Activated CD4-positive, alpha-beta T cell treated with anti-CD3 and anti-CD28 coated beads for 36 hours (primary cell): Measurements from ENCODE around the gene SLC26A4. TPM values are rescaled to one million over a fixed set of nuclear protein-coding genes. Genes with fewer than 3 reads are reported as not detected.

Source experiments
- ATAC-seq: fragments of 200-7000 bp; cut with Tn5 transposase; one replicate; pipeline ENCODE4 v1.10.0; 2021; ENCODE audit warnings: mild to moderate bottlenecking, moderate library complexity
- CTCF ChIA-PET: fragments of 350-600 bp; sonication (Branson Sonifier 250); formaldehyde crosslinking; loops from one replicate; lab custom pipeline; 2021; ENCODE audit warnings: antibody characterized with exemption; lab: Charles Lee
- POLR2A ChIA-PET: fragments of 350-600 bp; sonication (Branson Sonifier 250); formaldehyde crosslinking; loops from one replicate; lab custom pipeline; 2021; ENCODE audit warnings: antibody characterized with exemption, inconsistent platforms; lab: Charles Lee
- DNase-seq: peaks from one replicate; pipeline ENCODE4 v3.0.0-alpha.2; 2020
- H3K27ac Mint-ChIP-seq: one replicate; pipeline ENCODE4 v1.8.0; 2021; ENCODE audit warnings: mixed read lengths
- H3K27me3 Mint-ChIP-seq: one replicate; pipeline ENCODE4 v1.8.0; 2021; ENCODE audit warnings: mixed read lengths
- H3K36me3 Mint-ChIP-seq: one replicate; pipeline ENCODE4 v1.8.0; 2021; ENCODE audit warnings: low read depth, mixed read lengths
- H3K4me1 Mint-ChIP-seq: one replicate; pipeline ENCODE4 v1.8.0; 2021; ENCODE audit warnings: mixed read lengths
- H3K4me3 Mint-ChIP-seq: one replicate; pipeline ENCODE4 v1.8.0; 2021; ENCODE audit warnings: mild to moderate bottlenecking, moderate library complexity, mixed read lengths
- H3K9me3 Mint-ChIP-seq: one replicate; pipeline ENCODE4 v1.8.0; 2021; ENCODE audit warnings: low read depth, mixed read lengths
- intact Hi-C, 2 experiments: fragments of 100-400 bp; cut with DNase I in 1 of 2; cut with micrococcal nuclease in 1 of 2; formaldehyde crosslinking; loops; one replicate each; pipeline versions ENCODE4 v1.14.2 to v1.15.1; 2022 to 2024; cut with DNase I, micrococcal nuclease
- total RNA-seq, 2 experiments: library from RNA; stranded (reverse); gene quantifications; one replicate each; pipeline ENCODE4 v1.2.3, GENCODE V29; 2021

Gene SLC26A4
- total RNA-seq, 2 experiments from 2014 or later: 1.5 to 2.1 TPM

- H3K27me3 Mint-ChIP-seq: no peaks in the 10 kb centered on the region
- DNase-seq (no peak), ATAC-seq (no peak)
- intact Hi-C loops: no loop called here
- no peak overlapping the region for H3K27ac Mint-ChIP-seq
- no peak overlapping the region for H3K4me3 Mint-ChIP-seq
- H3K4me1 Mint-ChIP-seq: peaks cover 16% of the 10 kb centered on the region
- ChIA-PET CTCF (no interaction called here), POLR2A (no interaction called here)
- H3K36me3 Mint-ChIP-seq: no peaks in the 10 kb centered on the region
- no peaks in the 10 kb centered on the region for H3K9me3 Mint-ChIP-seq
These were observed 19.9 kb downstream of the SLC26A4 start for GRCh38 chr7:107680478-107680877.

- ChIA-PET POLR2A (no interaction called here), CTCF (no interaction called here)
These were observed 22.3 kb downstream of the SLC26A4 start for GRCh38 chr7:107682886-107683285.

GRCh38 chr7:107684287-107684686, 23.7 kb downstream of the SLC26A4 start:
- Mint-ChIP-seq H3K27me3 (peaks cover 3% of the 10 kb centered on the region), H3K36me3 (no peaks in the 10 kb centered on the region), H3K9me3 (no peaks in the 10 kb centered on the region), H3K4me3 (no peak overlapping the region), H3K4me1 (peaks cover 4% of the 10 kb centered on the region), H3K27ac (no peak overlapping the region)
- DNase-seq: no peak
- POLR2A ChIA-PET: no interaction called here
- ATAC-seq: no peak
- CTCF ChIA-PET: interaction anchor here (0.6 kb wide), 1 partner anchor 8 kb away, joined by 4 read pairs; no protein-coding TSS in a partner anchor
- intact Hi-C loops: no loop called here

More at GRCh38 chr7:107682886-107683285, 22.3 kb downstream of the SLC26A4 start:
- peaks cover 3% of the 10 kb centered on the region for H3K27me3 Mint-ChIP-seq
- no peak overlapping the region for H3K4me3 Mint-ChIP-seq
- ATAC-seq (no peak), DNase-seq (no peak)
- H3K36me3 Mint-ChIP-seq: no peaks in the 10 kb centered on the region
- no peaks in the 10 kb centered on the region for H3K9me3 Mint-ChIP-seq
- intact Hi-C loops: no loop called here
- no peak overlapping the region for H3K27ac Mint-ChIP-seq
- peaks cover 16% of the 10 kb centered on the region for H3K4me1 Mint-ChIP-seq

- Mint-ChIP-seq H3K9me3 (no peaks in the 10 kb centered on the region), H3K36me3 (no peaks in the 10 kb centered on the region), H3K27me3 (peaks cover 3% of the 10 kb centered on the region), H3K4me1 (peaks cover 4% of the 10 kb centered on the region), H3K4me3 (no peak overlapping the region), H3K27ac (no peak overlapping the region)
- intact Hi-C loops: no loop called here
- ATAC-seq (no peak), DNase-seq (no peak)
- CTCF ChIA-PET: interaction anchor here (0.6 kb wide), 1 partner anchor 8 kb away, joined by 4 read pairs; no protein-coding TSS in a partner anchor
- POLR2A ChIA-PET: no interaction called here
These were observed 24.4 kb downstream of the SLC26A4 start for GRCh38 chr7:107684947-107685463.

GRCh38 chr7:107686816-107687387, 26.3 kb downstream of the SLC26A4 start:
- no peaks in the 10 kb centered on the region for H3K9me3 Mint-ChIP-seq
- H3K4me3 Mint-ChIP-seq: no peak overlapping the region
- H3K4me1 Mint-ChIP-seq: peaks cover 4% of the 10 kb centered on the region
- ChIA-PET POLR2A (no interaction called here), CTCF (no interaction called here)
- no peak for DNase-seq
- no peak for ATAC-seq
- intact Hi-C loops: no loop called here
- peaks cover 8% of the 10 kb centered on the region for H3K27me3 Mint-ChIP-seq
- H3K27ac Mint-ChIP-seq: no peak overlapping the region
- H3K36me3 Mint-ChIP-seq: no peaks in the 10 kb centered on the region

- intact Hi-C loops: no loop called here
- H3K36me3 Mint-ChIP-seq: no peaks in the 10 kb centered on the region
- peaks cover 4% of the 10 kb centered on the region for H3K4me1 Mint-ChIP-seq
- CTCF ChIA-PET: no interaction called here
- peaks cover 9% of the 10 kb centered on the region for H3K27me3 Mint-ChIP-seq
- H3K27ac Mint-ChIP-seq: no peak overlapping the region
- DNase-seq (no peak), ATAC-seq (no peak)
- no peak overlapping the region for H3K4me3 Mint-ChIP-seq
- no peaks in the 10 kb centered on the region for H3K9me3 Mint-ChIP-seq
- POLR2A ChIA-PET: no interaction called here
These were observed 27.0 kb downstream of the SLC26A4 start for GRCh38 chr7:107687656-107688055.

- H3K27me3 Mint-ChIP-seq: peaks cover 16% of the 10 kb centered on the region
- no peak for DNase-seq
- no peaks in the 10 kb centered on the region for H3K36me3 Mint-ChIP-seq
- H3K4me3 Mint-ChIP-seq: no peak overlapping the region
- ChIA-PET CTCF (no interaction called here), POLR2A (no interaction called here)
- H3K4me1 Mint-ChIP-seq: peaks cover 4% of the 10 kb centered on the region
- ATAC-seq: peak; percentile 47
- H3K27ac Mint-ChIP-seq: no peak overlapping the region
- H3K9me3 Mint-ChIP-seq: no peaks in the 10 kb centered on the region
- intact Hi-C loops: no loop called here
These were observed 28.9 kb downstream of the SLC26A4 start for GRCh38 chr7:107689553-107689952.

- Mint-ChIP-seq H3K4me3 (no peak overlapping the region), H3K27ac (no peak overlapping the region), H3K9me3 (no peaks in the 10 kb centered on the region), H3K27me3 (peaks cover 16% of the 10 kb centered on the region), H3K4me1 (peaks cover 1% of the 10 kb centered on the region), H3K36me3 (no peaks in the 10 kb centered on the region)
- ATAC-seq (no peak), DNase-seq (no peak)
- ChIA-PET POLR2A (no interaction called here), CTCF (interaction anchor here (1.1 kb wide), 1 partner anchor 36 kb away, joined by 3 read pairs; no protein-coding TSS in a partner anchor)
- intact Hi-C loops: no loop called here
These were observed 29.5 kb downstream of the SLC26A4 start for GRCh38 chr7:107690084-107690483.

- CTCF ChIA-PET: interaction anchor here (1.1 to 1.5 kb wide), 2 partner anchors 9 to 35 kb away, joined by 3 to 5 read pairs; no protein-coding TSS in a partner anchor
- Mint-ChIP-seq H3K27me3 (peaks cover 16% of the 10 kb centered on the region), H3K27ac (no peak overlapping the region), H3K36me3 (no peaks in the 10 kb centered on the region), H3K9me3 (no peaks in the 10 kb centered on the region), H3K4me1 (no peaks in the 10 kb centered on the region), H3K4me3 (no peak overlapping the region)
- DNase-seq: no peak
- ATAC-seq: no peak
- POLR2A ChIA-PET: no interaction called here
- intact Hi-C loops: no loop called here
These were observed 30.0 kb downstream of the SLC26A4 start for GRCh38 chr7:107690611-107691010.

GRCh38 chr7:107691716-107692115, 31.1 kb downstream of the SLC26A4 start:
- H3K4me3 Mint-ChIP-seq: no peak overlapping the region
- no peak for ATAC-seq
- H3K27ac Mint-ChIP-seq: no peak overlapping the region
- no peaks in the 10 kb centered on the region for H3K36me3 Mint-ChIP-seq
- no peaks in the 10 kb centered on the region for H3K9me3 Mint-ChIP-seq
- CTCF ChIA-PET: interaction anchor here (0.6 to 1.5 kb wide), 2 partner anchors 10 to 916 kb away, joined by 3 to 5 read pairs; no protein-coding TSS in a partner anchor
- H3K27me3 Mint-ChIP-seq: peaks cover 13% of the 10 kb centered on the region
- peaks cover 4% of the 10 kb centered on the region for H3K4me1 Mint-ChIP-seq
- intact Hi-C loops: no loop called here
- POLR2A ChIA-PET: no interaction called here
- DNase-seq: no peak

GRCh38 chr7:107692501-107692900, 31.9 kb downstream of the SLC26A4 start:
- Mint-ChIP-seq H3K27ac (no peak overlapping the region), H3K36me3 (no peaks in the 10 kb centered on the region), H3K9me3 (no peaks in the 10 kb centered on the region), H3K27me3 (peaks cover 13% of the 10 kb centered on the region), H3K4me1 (peaks cover 6% of the 10 kb centered on the region), H3K4me3 (no peak overlapping the region)
- ATAC-seq: no peak
- no peak for DNase-seq
- POLR2A ChIA-PET: interaction anchor here (0.7 kb wide), 1 partner anchor 310 kb away, joined by 3 read pairs; no protein-coding TSS in a partner anchor
- CTCF ChIA-PET: interaction anchor here (0.6 kb wide), 1 partner anchor 8 kb away, joined by 4 read pairs; no protein-coding TSS in a partner anchor
- intact Hi-C loops: no loop called here

- DNase-seq (no peak), ATAC-seq (no peak)
- no peak overlapping the region for H3K4me3 Mint-ChIP-seq
- peaks cover 13% of the 10 kb centered on the region for H3K27me3 Mint-ChIP-seq
- ChIA-PET POLR2A (interaction anchor here (0.7 kb wide), 1 partner anchor 311 kb away, joined by 3 read pairs; no protein-coding TSS in a partner anchor), CTCF (no interaction called here)
- no peaks in the 10 kb centered on the region for H3K9me3 Mint-ChIP-seq
- peaks cover 6% of the 10 kb centered on the region for H3K4me1 Mint-ChIP-seq
- H3K36me3 Mint-ChIP-seq: no peaks in the 10 kb centered on the region
- no peak overlapping the region for H3K27ac Mint-ChIP-seq
- intact Hi-C loops: no loop called here
These were observed 32.8 kb downstream of the SLC26A4 start for GRCh38 chr7:107693396-107693795.
